SHP77 treated with DMSO at 0.1 percent for 48 hours (cell line): ENCODE measurements around the gene REPS1.

Source experiments
- DNase-seq: peaks from one replicate; lab custom pipeline; 2025; lab: John Stamatoyannopoulos, UW

Gene REPS1

DNA sequence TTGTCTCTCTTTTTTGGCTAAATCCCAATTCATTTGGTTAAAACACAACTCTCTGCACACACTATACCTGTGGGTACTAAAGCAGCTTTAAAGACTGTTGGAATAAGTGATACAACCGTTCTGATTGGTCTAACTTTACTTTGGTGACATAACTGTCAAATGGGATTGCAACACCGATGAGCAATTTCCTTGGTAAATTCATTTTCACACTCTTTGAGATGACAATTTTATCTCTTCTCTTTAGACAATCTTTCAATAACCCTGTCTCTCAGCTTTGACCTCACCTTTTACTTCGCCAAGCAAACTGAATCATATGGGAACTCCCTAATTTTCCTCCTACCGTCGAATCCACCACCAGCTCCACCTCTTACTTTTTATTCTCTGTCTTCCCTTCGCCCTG is 131.4 kb downstream of the REPS1 start:
- DNase-seq: no peak
